Endodermal cell (in vitro differentiated cells): ENCODE measurements around the gene GRIN2A. TPM values are rescaled to one million over a fixed set of nuclear protein-coding genes. Genes with fewer than 3 reads are reported as not detected.

Experiments
- DNase-seq: peaks from one replicate; pipeline ENCODE4 v3.0.0-alpha.2; 2017
- H3K27ac ChIP-seq: 2 replicates; pipeline ENCODE4 v1.5.1; 2013; ENCODE audit warnings: mild to moderate bottlenecking, low read depth, low read length, moderate library complexity
- H3K27me3 ChIP-seq: 2 replicates; pipeline ENCODE4 v1.6.1; 2013; ENCODE audit warnings: mild to moderate bottlenecking, low read length, moderate library complexity; ENCODE audit not compliant: insufficient read depth, control insufficient read depth, poor library complexity, severe bottlenecking
- H3K36me3 ChIP-seq: 2 replicates; pipeline ENCODE4 v1.7.0; 2013; ENCODE audit warnings: mild to moderate bottlenecking, low read length, moderate library complexity; ENCODE audit not compliant: control insufficient read depth, insufficient read depth
- H3K4me1 ChIP-seq: one replicate; pipeline ENCODE4 v1.7.0; 2013; ENCODE audit warnings: low read length; ENCODE audit not compliant: control insufficient read depth, insufficient read depth
- H3K4me3 ChIP-seq: 2 replicates; pipeline ENCODE4 v1.5.1; 2013; ENCODE audit warnings: mild to moderate bottlenecking, low read length, moderate library complexity
- H3K9ac ChIP-seq: 2 replicates; pipeline ENCODE4 v1.6.1; 2013; ENCODE audit warnings: mild to moderate bottlenecking, low read length, moderate library complexity; ENCODE audit not compliant: poor library complexity, severe bottlenecking; ENCODE audit errors: extremely low read depth
- H3K9me3 ChIP-seq: 2 replicates; pipeline ENCODE4 v1.6.1; 2013; ENCODE audit warnings: mild to moderate bottlenecking, low read length, moderate library complexity; ENCODE audit not compliant: control insufficient read depth
- H3K27ac Mint-ChIP-seq: 2 replicates; pipeline ENCODE4 v1.8.0; 2020; ENCODE audit warnings: mixed read lengths
- H3K27me3 Mint-ChIP-seq: 2 replicates; pipeline ENCODE4 v1.8.0; 2021; ENCODE audit warnings: mild to moderate bottlenecking, mixed read lengths; ENCODE audit not compliant: insufficient read depth
- H3K36me3 Mint-ChIP-seq: 2 replicates; pipeline ENCODE4 v1.8.0; 2020; ENCODE audit warnings: low read depth, mixed read lengths
- H3K4me1 Mint-ChIP-seq: 2 replicates; pipeline ENCODE4 v1.8.0; 2020; ENCODE audit warnings: mixed read lengths
- H3K4me3 Mint-ChIP-seq: 2 replicates; pipeline ENCODE4 v1.8.0; 2020; ENCODE audit warnings: mild to moderate bottlenecking, moderate library complexity, mixed read lengths
- H3K9me3 Mint-ChIP-seq: 2 replicates; pipeline ENCODE4 v1.8.0; 2020; ENCODE audit warnings: mild to moderate bottlenecking, mixed read lengths
- CTCF ChIP-seq: fragments of 200-600 bp; sonication (generic); conservative IDR thresholded peaks from 2 replicates; pipeline ENCODE4 v1.5.0; 2021; ENCODE audit warnings: antibody characterized with exemption, mild to moderate bottlenecking
- WGBS, 2 experiments: methylation state at CpG; one replicate each; pipeline versions ENCODE4 v1.1.5 to v1.1.7; 2013; ENCODE audit warnings: missing lambda C conversion rate in 2 of 2, mixed read lengths in 1 of 2; ENCODE audit not compliant: insufficient coverage in 1 of 2, insufficient read length in 1 of 2; 5-methylcytosine and 5-hydroxymethylcytosine counted together
- total RNA-seq, 2 donors: library from RNA; stranded (reverse); fragmentation: NEBNext Ultra II Directional in 1 of 2; extraction: Animal tissue kit (Norgen Biotek cat#: 25700) in 1 of 2; gene quantifications; 2 replicates in 1 of 2; 3 replicates in 1 of 2; pipeline ENCODE4 v1.2.1, GENCODE V29; 2021

Gene GRIN2A
- total RNA-seq, 2 donors from 2014 or later = 1.2 TPM

GRCh38 chr16:9849697-9850245 is 332.5 kb downstream of the GRIN2A start:
- no peak overlapping the region for H3K27ac ChIP-seq
- no peaks in the 10 kb centered on the region for H3K9me3 Mint-ChIP-seq
- no peak overlapping the region for H3K4me3 ChIP-seq
- no peaks in the 10 kb centered on the region for H3K4me1 ChIP-seq
- no peaks in the 10 kb centered on the region for H3K36me3 Mint-ChIP-seq
- H3K9me3 ChIP-seq = no peaks in the 10 kb centered on the region
- H3K9ac ChIP-seq = no peak overlapping the region
- no peak for TF ChIP-seq CTCF
- peaks cover 3% of the 10 kb centered on the region for H3K4me1 Mint-ChIP-seq
- peaks cover 8% of the 10 kb centered on the region for H3K27me3 Mint-ChIP-seq
- WGBS, 2 experiments = 91 to 92% methylated on average over 15 to 20 of the region's 20 CpGs
- H3K36me3 ChIP-seq = no peaks in the 10 kb centered on the region
- H3K27ac Mint-ChIP-seq = no peak overlapping the region
- peaks cover 8% of the 10 kb centered on the region for H3K27me3 ChIP-seq
- DNase-seq = no peak
- no peak overlapping the region for H3K4me3 Mint-ChIP-seq

GRCh38 chr16:9847146-9847545 is 335.1 kb downstream of the GRIN2A start:
- H3K27ac Mint-ChIP-seq = no peak overlapping the region
- no peak for DNase-seq
- 100% methylated on average over 1 to 2 of the region's 2 CpGs for WGBS, 2 experiments
- TF ChIP-seq CTCF = no peak
- Histone ChIP-seq H3K27ac (no peak overlapping the region), H3K27me3 (peaks cover 8% of the 10 kb centered on the region), H3K9ac (no peak overlapping the region), H3K36me3 (no peaks in the 10 kb centered on the region), H3K4me1 (peaks cover 6% of the 10 kb centered on the region), H3K4me3 (no peak overlapping the region), H3K9me3 (no peaks in the 10 kb centered on the region)
- no peaks in the 10 kb centered on the region for H3K36me3 Mint-ChIP-seq
- peaks cover 5% of the 10 kb centered on the region for H3K4me1 Mint-ChIP-seq
- H3K9me3 Mint-ChIP-seq = no peaks in the 10 kb centered on the region
- H3K4me3 Mint-ChIP-seq = no peak overlapping the region
- H3K27me3 Mint-ChIP-seq = peaks cover 5% of the 10 kb centered on the region

GRCh38 chr16:9846362-9847099 is 335.7 kb downstream of the GRIN2A start:
- WGBS, 2 experiments = 90 to 100% methylated on average over 1 to 2 of the region's 2 CpGs
- no peaks in the 10 kb centered on the region for H3K9me3 ChIP-seq
- peaks cover 8% of the 10 kb centered on the region for H3K27me3 ChIP-seq
- Mint-ChIP-seq H3K4me1 (peaks cover 5% of the 10 kb centered on the region), H3K4me3 (no peak overlapping the region), H3K9me3 (no peaks in the 10 kb centered on the region), H3K27ac (no peak overlapping the region), H3K36me3 (no peaks in the 10 kb centered on the region), H3K27me3 (peaks cover 5% of the 10 kb centered on the region)
- H3K36me3 ChIP-seq = no peaks in the 10 kb centered on the region
- no peak overlapping the region for H3K9ac ChIP-seq
- no peak overlapping the region for H3K4me3 ChIP-seq
- H3K27ac ChIP-seq = no peak overlapping the region
- TF ChIP-seq CTCF = no peak
- peaks cover 6% of the 10 kb centered on the region for H3K4me1 ChIP-seq
- no peak for DNase-seq
